ENCODE results near the gene SUPT3H.

DNA sequence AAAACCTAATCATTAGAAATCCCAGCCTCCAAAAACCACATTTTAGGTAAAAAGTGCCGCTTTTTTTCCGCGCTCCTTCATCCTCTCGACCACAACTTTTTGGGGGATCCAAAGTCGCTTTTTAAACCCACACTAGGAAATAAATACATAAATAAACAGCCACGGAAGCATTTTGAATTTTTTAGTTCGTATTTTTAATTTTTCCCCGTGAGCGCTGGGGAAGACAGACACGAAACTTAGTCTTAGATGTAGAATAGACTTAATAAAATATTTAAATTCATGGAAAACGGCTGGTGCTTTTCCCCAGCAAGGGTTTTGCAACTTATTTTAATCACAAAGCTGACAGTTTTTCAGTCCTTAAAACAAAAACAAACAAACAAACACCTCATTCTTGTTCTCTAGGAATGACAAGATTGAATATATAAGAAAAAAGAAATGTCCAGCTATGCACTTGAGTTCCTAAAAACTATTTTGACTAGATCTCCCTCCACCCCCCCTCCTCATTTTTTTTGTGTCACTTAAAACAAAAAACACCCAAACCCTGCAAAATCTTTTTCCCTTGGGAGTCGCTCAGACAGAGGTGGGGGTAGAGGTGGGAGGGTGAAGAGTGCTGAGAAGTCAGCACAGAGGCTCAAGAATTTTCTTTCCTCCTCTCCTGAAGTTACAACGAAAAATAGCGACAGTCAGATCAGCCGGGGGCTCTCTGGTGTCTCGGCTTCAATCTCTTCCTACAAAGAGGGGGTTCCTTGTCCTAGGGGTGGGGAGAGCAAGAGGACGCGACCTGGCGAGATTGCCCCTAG, 43.4 kb upstream of the SUPT3H start:
- TF ChIP-seq POLR2AphosphoS5 (IDR thresholded peaks at IDR 0.05; ENCODE audit: borderline replicate concordance, low read depth, low read length) = no peak
- no peak for TF ChIP-seq EZH2 (IDR thresholded peaks at IDR 0.05)
- no peak for TF ChIP-seq FOXP2 (optimal IDR thresholded peaks at IDR 0.05; ENCODE audit: control extremely low read depth, extremely low read length, insufficient read depth)

All from SK-N-MC (cell line).